Measurements from ENCODE around the gene NEK11. TPM values are rescaled to one million over a fixed set of nuclear protein-coding genes. Genes with fewer than 3 reads are reported as not detected.

NEK11 gene
- total RNA-seq, 1 donor from 2014 or later, result 13.8 TPM

DNA sequence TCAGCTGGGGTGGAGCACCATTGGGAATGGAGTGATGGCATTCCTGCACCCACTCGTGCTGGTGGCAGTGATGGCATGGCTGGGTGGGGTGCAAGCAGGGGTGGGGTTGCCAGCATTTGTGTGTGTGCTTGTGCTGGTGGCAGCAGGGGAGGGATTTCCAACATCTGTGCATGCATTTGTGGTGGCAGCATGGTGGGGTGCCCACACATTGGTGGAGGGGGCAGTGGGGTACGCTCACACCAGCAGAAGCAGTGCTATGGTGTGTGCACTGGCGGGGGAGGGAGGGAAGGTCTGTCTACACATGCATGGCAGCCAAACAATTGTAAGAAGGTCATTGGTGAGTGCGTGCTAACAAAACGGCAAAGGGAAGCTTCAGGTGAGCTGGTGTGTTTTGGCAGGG is 278.2 kb downstream of the NEK11 start:
- peaks cover 5% of the 10 kb centered on the region for H3K27me3 Mint-ChIP-seq
- H3K4me3 Mint-ChIP-seq, result no peak overlapping the region
- no peaks in the 10 kb centered on the region for H3K9me3 Mint-ChIP-seq
- no peaks in the 10 kb centered on the region for H3K4me1 Mint-ChIP-seq (ENCODE audit: unreplicated experiment)
- DNase-seq (ENCODE audit: extremely low spot score, unreplicated experiment), result no peak
- H3K36me3 Mint-ChIP-seq, result no peaks in the 10 kb centered on the region
- H3K27ac Mint-ChIP-seq, result no peak overlapping the region
- TF ChIP-seq, protein P1, sequence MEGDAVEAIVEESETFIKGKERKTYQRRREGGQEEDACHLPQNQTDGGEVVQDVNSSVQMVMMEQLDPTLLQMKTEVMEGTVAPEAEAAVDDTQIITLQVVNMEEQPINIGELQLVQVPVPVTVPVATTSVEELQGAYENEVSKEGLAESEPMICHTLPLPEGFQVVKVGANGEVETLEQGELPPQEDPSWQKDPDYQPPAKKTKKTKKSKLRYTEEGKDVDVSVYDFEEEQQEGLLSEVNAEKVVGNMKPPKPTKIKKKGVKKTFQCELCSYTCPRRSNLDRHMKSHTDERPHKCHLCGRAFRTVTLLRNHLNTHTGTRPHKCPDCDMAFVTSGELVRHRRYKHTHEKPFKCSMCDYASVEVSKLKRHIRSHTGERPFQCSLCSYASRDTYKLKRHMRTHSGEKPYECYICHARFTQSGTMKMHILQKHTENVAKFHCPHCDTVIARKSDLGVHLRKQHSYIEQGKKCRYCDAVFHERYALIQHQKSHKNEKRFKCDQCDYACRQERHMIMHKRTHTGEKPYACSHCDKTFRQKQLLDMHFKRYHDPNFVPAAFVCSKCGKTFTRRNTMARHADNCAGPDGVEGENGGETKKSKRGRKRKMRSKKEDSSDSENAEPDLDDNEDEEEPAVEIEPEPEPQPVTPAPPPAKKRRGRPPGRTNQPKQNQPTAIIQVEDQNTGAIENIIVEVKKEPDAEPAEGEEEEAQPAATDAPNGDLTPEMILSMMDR (conservative IDR thresholded peaks at IDR 0.05), result no peak

DNA sequence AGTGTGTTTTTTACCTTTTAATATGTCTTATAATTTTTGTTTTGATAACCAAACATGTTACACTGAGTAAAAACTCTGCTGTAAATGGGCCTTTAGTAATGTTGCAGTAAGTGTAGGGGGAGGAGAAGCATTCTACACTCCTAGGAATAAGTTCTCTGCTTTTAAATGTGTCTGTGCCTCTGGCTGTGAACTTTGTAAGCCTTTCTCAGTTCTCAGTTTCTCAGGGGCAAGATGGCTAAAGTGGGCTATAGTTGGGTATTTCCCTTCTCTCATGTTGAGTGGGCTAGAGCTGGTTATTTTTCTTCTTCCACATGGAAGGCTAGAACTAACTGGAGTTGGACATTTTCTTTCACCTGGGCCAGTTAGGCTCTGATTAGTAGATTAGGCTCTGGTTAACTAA is 279.6 kb downstream of the NEK11 start:
- no peaks in the 10 kb centered on the region for H3K36me3 Mint-ChIP-seq
- H3K27me3 Mint-ChIP-seq, result peaks cover 5% of the 10 kb centered on the region
- no peak overlapping the region for H3K4me3 Mint-ChIP-seq
- H3K4me1 Mint-ChIP-seq (ENCODE audit: unreplicated experiment), result no peaks in the 10 kb centered on the region
- no peak for DNase-seq (ENCODE audit: extremely low spot score, unreplicated experiment)
- H3K9me3 Mint-ChIP-seq, result no peaks in the 10 kb centered on the region
- no peak overlapping the region for H3K27ac Mint-ChIP-seq
- TF ChIP-seq, protein P1 (conservative IDR thresholded peaks at IDR 0.05), result no peak

DNA sequence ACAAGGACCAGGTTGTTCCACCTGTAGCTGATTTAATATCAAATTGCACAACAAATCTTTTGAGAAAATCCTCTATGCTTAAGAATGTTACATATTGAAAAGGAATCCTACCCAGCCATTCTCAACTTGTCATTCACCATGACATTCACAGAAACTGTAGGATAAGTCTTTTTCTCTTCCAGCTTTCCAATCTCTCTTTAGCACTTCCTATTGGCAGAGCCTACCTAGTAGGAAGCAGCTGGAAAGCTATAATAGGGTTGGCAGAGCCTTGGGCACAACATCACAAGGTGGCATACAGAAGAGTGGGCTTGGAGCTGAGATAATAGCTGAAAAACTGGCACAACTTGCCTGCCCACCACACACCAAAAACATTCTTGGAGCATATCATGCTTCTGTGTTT is 287.6 kb downstream of the NEK11 start:
- Mint-ChIP-seq H3K9me3 (no peaks in the 10 kb centered on the region), H3K27ac (no peak overlapping the region), H3K4me1 (ENCODE audit: unreplicated experiment) (no peaks in the 10 kb centered on the region), H3K36me3 (no peaks in the 10 kb centered on the region), H3K4me3 (no peak overlapping the region), H3K27me3 (peaks cover 3% of the 10 kb centered on the region)
- TF ChIP-seq, protein P1 (conservative IDR thresholded peaks at IDR 0.05), result no peak
- no peak for DNase-seq (ENCODE audit: extremely low spot score, unreplicated experiment)

GRCh38 chr3:131315162-131315561 is 288.5 kb downstream of the NEK11 start:
- Mint-ChIP-seq H3K4me3 (no peak overlapping the region), H3K27ac (no peak overlapping the region), H3K36me3 (no peaks in the 10 kb centered on the region), H3K4me1 (ENCODE audit: unreplicated experiment) (no peaks in the 10 kb centered on the region), H3K9me3 (no peaks in the 10 kb centered on the region), H3K27me3 (peaks cover 3% of the 10 kb centered on the region)
- no peak for DNase-seq (ENCODE audit: extremely low spot score, unreplicated experiment)
- TF ChIP-seq, protein P1 (conservative IDR thresholded peaks at IDR 0.05), result no peak

GRCh38 chr3:131317667-131318066 is 291.0 kb downstream of the NEK11 start:
- H3K9me3 Mint-ChIP-seq, result no peaks in the 10 kb centered on the region
- DNase-seq (ENCODE audit: extremely low spot score, unreplicated experiment), result no peak
- TF ChIP-seq, protein P1 (conservative IDR thresholded peaks at IDR 0.05), result no peak
- no peaks in the 10 kb centered on the region for H3K4me1 Mint-ChIP-seq (ENCODE audit: unreplicated experiment)
- H3K4me3 Mint-ChIP-seq, result no peak overlapping the region
- H3K27ac Mint-ChIP-seq, result no peak overlapping the region
- H3K27me3 Mint-ChIP-seq, result peaks cover 3% of the 10 kb centered on the region
- no peaks in the 10 kb centered on the region for H3K36me3 Mint-ChIP-seq

DNA sequence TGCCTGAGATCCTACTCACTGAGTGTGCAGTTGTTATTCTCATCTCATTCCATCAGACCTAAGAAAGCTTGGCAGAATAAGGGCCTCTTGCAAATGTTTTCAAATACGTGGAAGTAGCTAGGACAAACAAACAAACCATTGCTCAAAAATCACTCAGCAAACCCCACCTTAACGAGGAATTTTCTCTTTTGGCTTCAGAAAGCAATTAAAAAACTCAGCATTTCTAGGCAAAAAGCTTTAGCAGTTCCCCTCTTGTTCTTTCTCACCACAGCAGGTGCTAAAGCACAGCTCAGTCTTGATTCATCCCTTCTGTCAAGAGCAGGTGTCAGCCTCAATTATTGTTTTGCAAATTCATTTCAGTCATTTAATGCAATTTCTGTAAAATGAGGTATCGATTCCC is 296.3 kb downstream of the NEK11 start:
- H3K27me3 Mint-ChIP-seq, result no peaks in the 10 kb centered on the region
- H3K36me3 Mint-ChIP-seq, result no peaks in the 10 kb centered on the region
- no peak overlapping the region for H3K27ac Mint-ChIP-seq
- no peak overlapping the region for H3K4me3 Mint-ChIP-seq
- no peaks in the 10 kb centered on the region for H3K9me3 Mint-ChIP-seq
- DNase-seq (ENCODE audit: extremely low spot score, unreplicated experiment), result no peak
- TF ChIP-seq, protein P1 (conservative IDR thresholded peaks at IDR 0.05), result no peak
- no peaks in the 10 kb centered on the region for H3K4me1 Mint-ChIP-seq (ENCODE audit: unreplicated experiment)
